HEK293 (cell line): ENCODE results near the gene PIP5K1C.

Source experiments
- BCL11B ChIP-seq: fragments of 450-650 bp; formaldehyde crosslinking; IDR thresholded peaks from 2 replicates; pipeline ENCODE4 v1.5.1; 2016; ENCODE audit warnings: low read depth, missing biosample characterization, missing genetic modification characterization
- EGR2 ChIP-seq: fragments of 450-650 bp; formaldehyde crosslinking; IDR thresholded peaks from 2 replicates; pipeline ENCODE4 v1.5.1; 2016; ENCODE audit warnings: low read depth, missing biosample characterization, missing genetic modification characterization
- GLIS1 ChIP-seq: fragments of 450-650 bp; formaldehyde crosslinking; IDR thresholded peaks from 2 replicates; pipeline ENCODE4 v1.5.1; 2016; ENCODE audit warnings: missing biosample characterization, missing genetic modification characterization
- KLF8 ChIP-seq: fragments of 450-650 bp; formaldehyde crosslinking; IDR thresholded peaks from 2 replicates; pipeline ENCODE4 v1.5.1; 2016; ENCODE audit warnings: missing biosample characterization, missing genetic modification characterization
- OSR2 ChIP-seq: fragments of 450-650 bp; formaldehyde crosslinking; IDR thresholded peaks from 2 replicates; pipeline ENCODE4 v1.5.1; 2016; ENCODE audit warnings: missing biosample characterization, missing genetic modification characterization
- PRDM1 ChIP-seq: fragments of 450-650 bp; formaldehyde crosslinking; IDR thresholded peaks from 2 replicates; pipeline ENCODE4; 2016; ENCODE audit warnings: missing biosample characterization, missing genetic modification characterization
- REPIN1 ChIP-seq: fragments of 450-650 bp; formaldehyde crosslinking; IDR thresholded peaks from 2 replicates; pipeline ENCODE4 v1.5.1; 2017; ENCODE audit warnings: missing biosample characterization, missing genetic modification characterization, low read depth
- ZFP41 ChIP-seq: fragments of 450-650 bp; formaldehyde crosslinking; IDR thresholded peaks from 2 replicates; pipeline ENCODE4 v1.5.1; 2016; ENCODE audit warnings: missing biosample characterization, missing genetic modification characterization, borderline replicate concordance
- ZNF175 ChIP-seq: fragments of 450-650 bp; formaldehyde crosslinking; IDR thresholded peaks from 2 replicates; pipeline ENCODE4 v1.5.1; 2016; ENCODE audit warnings: missing biosample characterization, missing genetic modification characterization
- ZNF341 ChIP-seq: fragments of 450-650 bp; formaldehyde crosslinking; IDR thresholded peaks from 2 replicates; pipeline ENCODE4; 2016; ENCODE audit warnings: low read depth, missing biosample characterization, missing genetic modification characterization
- ZNF514 ChIP-seq: fragments of 450-650 bp; formaldehyde crosslinking; IDR thresholded peaks from 2 replicates; pipeline ENCODE4 v1.5.1; 2016; ENCODE audit warnings: missing biosample characterization, missing genetic modification characterization
- ZNF529 ChIP-seq: fragments of 450-650 bp; formaldehyde crosslinking; IDR thresholded peaks from 2 replicates; pipeline ENCODE4 v1.5.1; 2017; ENCODE audit warnings: missing genetic modification characterization, missing biosample characterization; ENCODE audit not compliant: insufficient replicate concordance
- ZNF555 ChIP-seq: fragments of 450-650 bp; formaldehyde crosslinking; conservative IDR thresholded peaks from 2 replicates; pipeline ENCODE4 v1.5.1; 2017; ENCODE audit warnings: missing biosample characterization, mild to moderate bottlenecking, missing genetic modification characterization, inconsistent platforms
- ZNF571 ChIP-seq: fragments of 450-650 bp; formaldehyde crosslinking; IDR thresholded peaks from 2 replicates; pipeline ENCODE4 v1.5.0; 2017; ENCODE audit warnings: missing biosample characterization, missing genetic modification characterization
- ZNF596 ChIP-seq: fragments of 450-650 bp; IDR thresholded peaks from 2 replicates; pipeline ENCODE4 v1.5.0; 2018; ENCODE audit warnings: missing biosample characterization, mild to moderate bottlenecking, missing genetic modification characterization, moderate library complexity
- ZNF626 ChIP-seq: fragments of 450-650 bp; sonication (Bioruptor Pico); formaldehyde crosslinking; IDR thresholded peaks from 2 replicates; pipeline ENCODE4 v1.5.1; 2018; ENCODE audit warnings: missing biosample characterization, missing genetic modification characterization, inconsistent platforms
- ZNF629 ChIP-seq: fragments of 450-650 bp; formaldehyde crosslinking; IDR thresholded peaks from 2 replicates; pipeline ENCODE4 v1.5.1; 2017; ENCODE audit warnings: missing biosample characterization, missing genetic modification characterization
- ZNF76 ChIP-seq: fragments of 450-650 bp; formaldehyde crosslinking; IDR thresholded peaks from 2 replicates; pipeline ENCODE4; 2016; ENCODE audit warnings: low read depth, missing biosample characterization, missing genetic modification characterization, borderline replicate concordance
- ZNF792 ChIP-seq: fragments of 450-650 bp; formaldehyde crosslinking; IDR thresholded peaks from 2 replicates; pipeline ENCODE4 v1.5.1; 2016; ENCODE audit warnings: missing biosample characterization, missing genetic modification characterization
- ZNF843 ChIP-seq: fragments of 450-650 bp; formaldehyde crosslinking; IDR thresholded peaks from 2 replicates; pipeline ENCODE4 v1.5.1; 2016; ENCODE audit warnings: missing biosample characterization, missing genetic modification characterization
- ZSCAN16 ChIP-seq: fragments of 450-650 bp; formaldehyde crosslinking; IDR thresholded peaks from 2 replicates; pipeline ENCODE4 v1.5.1; 2016; ENCODE audit warnings: missing biosample characterization, missing genetic modification characterization
- ZSCAN30 ChIP-seq: fragments of 450-650 bp; IDR thresholded peaks from 2 replicates; pipeline ENCODE4 v1.5.1; 2018; ENCODE audit warnings: missing biosample characterization, mild to moderate bottlenecking, missing genetic modification characterization, moderate library complexity
- TF ChIP-seq, protein P1 (sequence below): fragments of 450-650 bp; formaldehyde crosslinking; IDR thresholded peaks from 2 replicates; pipeline ENCODE4 v1.5.1; 2016; ENCODE audit warnings: missing biosample characterization, missing genetic modification characterization
- TF ChIP-seq, protein P2 (sequence below): fragments of 450-650 bp; formaldehyde crosslinking; IDR thresholded peaks from 2 replicates; pipeline ENCODE4 v1.5.0; 2017; ENCODE audit warnings: missing biosample characterization, missing genetic modification characterization, borderline replicate concordance
- TF ChIP-seq, protein P3 (sequence below): fragments of 450-650 bp; formaldehyde crosslinking; IDR thresholded peaks from 2 replicates; pipeline ENCODE4 v1.5.1; 2017; ENCODE audit warnings: missing biosample characterization, missing genetic modification characterization
- TF ChIP-seq, protein P4 (sequence below): fragments of 450-650 bp; IDR thresholded peaks from 2 replicates; pipeline ENCODE4 v1.5.1; 2018; ENCODE audit warnings: missing biosample characterization, missing genetic modification characterization
- TF ChIP-seq, protein P5 (sequence below): fragments of 450-650 bp; formaldehyde crosslinking; IDR thresholded peaks from 2 replicates; pipeline ENCODE4 v1.5.1; 2016; ENCODE audit warnings: missing biosample characterization, missing genetic modification characterization, low read depth
- TF ChIP-seq, protein P6 (sequence below): fragments of 450-650 bp; formaldehyde crosslinking; IDR thresholded peaks from 2 replicates; pipeline ENCODE4 v1.5.1; 2017; ENCODE audit warnings: missing biosample characterization, missing genetic modification characterization
- TF ChIP-seq, protein P7 (sequence below): fragments of 450-650 bp; formaldehyde crosslinking; IDR thresholded peaks from 2 replicates; pipeline ENCODE4 v1.5.1; 2017; ENCODE audit warnings: missing biosample characterization, missing genetic modification characterization

Gene PIP5K1C

DNA sequence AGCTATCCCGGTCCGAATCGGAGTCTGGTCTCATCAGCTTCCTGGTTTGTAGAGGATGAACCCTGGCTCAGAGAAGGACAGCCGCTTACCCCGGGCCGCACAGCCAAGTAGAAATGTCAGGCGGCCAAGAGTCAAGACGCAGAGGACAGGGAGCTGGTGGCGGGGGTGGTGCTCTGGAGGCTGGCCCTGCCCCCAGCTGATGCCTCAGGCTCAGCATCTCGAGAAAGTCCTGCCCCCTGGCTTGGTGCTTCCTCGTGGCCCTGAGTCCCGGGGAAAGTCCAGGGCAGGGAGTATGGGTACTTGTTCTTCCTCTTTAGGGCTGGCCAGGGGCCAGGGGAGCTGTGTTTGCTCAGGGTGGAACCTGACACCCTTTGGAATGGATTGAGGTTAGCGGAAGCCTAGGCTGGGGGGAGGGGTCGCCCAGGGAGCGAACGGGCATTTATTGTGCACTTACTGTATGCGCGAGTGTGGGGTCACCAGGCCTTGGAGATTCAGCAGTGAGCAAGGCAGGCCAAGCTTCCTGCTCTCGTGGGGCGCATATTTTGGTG is 10.1 kb upstream of the PIP5K1C start (continued):
- TF ChIP-seq ZNF514 (tag by site-specific recombination) (no peak), KLF8 (tag by site-specific recombination) (no peak), ZFP41 (tag by site-specific recombination) (no peak), ZNF626 (tag by site-specific recombination) (no peak), ZNF596 (tag by site-specific recombination) (no peak), ZNF843 (tag by site-specific recombination) (no peak), ZNF629 (tag by site-specific recombination) (peak; percentile 26; the same call in 1 of the 2 replicates), OSR2 (tag by site-specific recombination) (peak; percentile 49; the same call in 1 of the 2 replicates), ZNF341 (tag by site-specific recombination) (no peak), REPIN1 (tag by site-specific recombination) (no peak), ZNF529 (no peak), ZSCAN16 (tag by site-specific recombination) (0 out of 2 replicates have a peak, but pooled peaks have one; percentile 26), ZNF76 (tag by site-specific recombination) (peak; percentile 36; the same call in 1 of the 2 replicates), ZSCAN30 (no peak), ZNF555 (tag by site-specific recombination) (no peak), ZNF175 (tag by site-specific recombination) (no peak), PRDM1 (no peak), BCL11B (tag by site-specific recombination) (0 out of 2 replicates have a peak, but pooled peaks have one; percentile 30), ZNF571 (tag by site-specific recombination) (no peak), ZNF792 (peak; percentile 100), EGR2 (no peak), GLIS1 (tag by site-specific recombination) (peak; percentile 67)
- TF ChIP-seq, protein P1, sequence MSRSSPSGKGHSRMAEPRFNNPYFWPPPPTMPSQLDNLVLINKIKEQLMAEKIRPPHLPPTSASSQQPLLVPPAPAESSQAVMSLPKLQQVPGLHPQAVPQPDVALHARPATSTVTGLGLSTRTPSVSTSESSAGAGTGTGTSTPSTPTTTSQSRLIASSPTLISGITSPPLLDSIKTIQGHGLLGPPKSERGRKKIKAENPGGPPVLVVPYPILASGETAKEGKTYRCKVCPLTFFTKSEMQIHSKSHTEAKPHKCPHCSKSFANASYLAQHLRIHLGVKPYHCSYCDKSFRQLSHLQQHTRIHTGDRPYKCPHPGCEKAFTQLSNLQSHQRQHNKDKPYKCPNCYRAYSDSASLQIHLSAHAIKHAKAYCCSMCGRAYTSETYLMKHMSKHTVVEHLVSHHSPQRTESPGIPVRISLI (tag by site-specific recombination), result no peak
- TF ChIP-seq, protein P2, sequence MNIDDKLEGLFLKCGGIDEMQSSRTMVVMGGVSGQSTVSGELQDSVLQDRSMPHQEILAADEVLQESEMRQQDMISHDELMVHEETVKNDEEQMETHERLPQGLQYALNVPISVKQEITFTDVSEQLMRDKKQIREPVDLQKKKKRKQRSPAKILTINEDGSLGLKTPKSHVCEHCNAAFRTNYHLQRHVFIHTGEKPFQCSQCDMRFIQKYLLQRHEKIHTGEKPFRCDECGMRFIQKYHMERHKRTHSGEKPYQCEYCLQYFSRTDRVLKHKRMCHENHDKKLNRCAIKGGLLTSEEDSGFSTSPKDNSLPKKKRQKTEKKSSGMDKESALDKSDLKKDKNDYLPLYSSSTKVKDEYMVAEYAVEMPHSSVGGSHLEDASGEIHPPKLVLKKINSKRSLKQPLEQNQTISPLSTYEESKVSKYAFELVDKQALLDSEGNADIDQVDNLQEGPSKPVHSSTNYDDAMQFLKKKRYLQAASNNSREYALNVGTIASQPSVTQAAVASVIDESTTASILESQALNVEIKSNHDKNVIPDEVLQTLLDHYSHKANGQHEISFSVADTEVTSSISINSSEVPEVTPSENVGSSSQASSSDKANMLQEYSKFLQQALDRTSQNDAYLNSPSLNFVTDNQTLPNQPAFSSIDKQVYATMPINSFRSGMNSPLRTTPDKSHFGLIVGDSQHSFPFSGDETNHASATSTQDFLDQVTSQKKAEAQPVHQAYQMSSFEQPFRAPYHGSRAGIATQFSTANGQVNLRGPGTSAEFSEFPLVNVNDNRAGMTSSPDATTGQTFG, result no peak
- TF ChIP-seq, protein P3, sequence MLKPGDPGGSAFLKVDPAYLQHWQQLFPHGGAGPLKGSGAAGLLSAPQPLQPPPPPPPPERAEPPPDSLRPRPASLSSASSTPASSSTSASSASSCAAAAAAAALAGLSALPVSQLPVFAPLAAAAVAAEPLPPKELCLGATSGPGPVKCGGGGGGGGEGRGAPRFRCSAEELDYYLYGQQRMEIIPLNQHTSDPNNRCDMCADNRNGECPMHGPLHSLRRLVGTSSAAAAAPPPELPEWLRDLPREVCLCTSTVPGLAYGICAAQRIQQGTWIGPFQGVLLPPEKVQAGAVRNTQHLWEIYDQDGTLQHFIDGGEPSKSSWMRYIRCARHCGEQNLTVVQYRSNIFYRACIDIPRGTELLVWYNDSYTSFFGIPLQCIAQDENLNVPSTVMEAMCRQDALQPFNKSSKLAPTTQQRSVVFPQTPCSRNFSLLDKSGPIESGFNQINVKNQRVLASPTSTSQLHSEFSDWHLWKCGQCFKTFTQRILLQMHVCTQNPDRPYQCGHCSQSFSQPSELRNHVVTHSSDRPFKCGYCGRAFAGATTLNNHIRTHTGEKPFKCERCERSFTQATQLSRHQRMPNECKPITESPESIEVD, result no peak
- TF ChIP-seq, protein P4, sequence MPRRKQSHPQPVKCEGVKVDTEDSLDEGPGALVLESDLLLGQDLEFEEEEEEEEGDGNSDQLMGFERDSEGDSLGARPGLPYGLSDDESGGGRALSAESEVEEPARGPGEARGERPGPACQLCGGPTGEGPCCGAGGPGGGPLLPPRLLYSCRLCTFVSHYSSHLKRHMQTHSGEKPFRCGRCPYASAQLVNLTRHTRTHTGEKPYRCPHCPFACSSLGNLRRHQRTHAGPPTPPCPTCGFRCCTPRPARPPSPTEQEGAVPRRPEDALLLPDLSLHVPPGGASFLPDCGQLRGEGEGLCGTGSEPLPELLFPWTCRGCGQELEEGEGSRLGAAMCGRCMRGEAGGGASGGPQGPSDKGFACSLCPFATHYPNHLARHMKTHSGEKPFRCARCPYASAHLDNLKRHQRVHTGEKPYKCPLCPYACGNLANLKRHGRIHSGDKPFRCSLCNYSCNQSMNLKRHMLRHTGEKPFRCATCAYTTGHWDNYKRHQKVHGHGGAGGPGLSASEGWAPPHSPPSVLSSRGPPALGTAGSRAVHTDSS (tag by site-specific recombination), result peak; percentile 56
- TF ChIP-seq, protein P5, sequence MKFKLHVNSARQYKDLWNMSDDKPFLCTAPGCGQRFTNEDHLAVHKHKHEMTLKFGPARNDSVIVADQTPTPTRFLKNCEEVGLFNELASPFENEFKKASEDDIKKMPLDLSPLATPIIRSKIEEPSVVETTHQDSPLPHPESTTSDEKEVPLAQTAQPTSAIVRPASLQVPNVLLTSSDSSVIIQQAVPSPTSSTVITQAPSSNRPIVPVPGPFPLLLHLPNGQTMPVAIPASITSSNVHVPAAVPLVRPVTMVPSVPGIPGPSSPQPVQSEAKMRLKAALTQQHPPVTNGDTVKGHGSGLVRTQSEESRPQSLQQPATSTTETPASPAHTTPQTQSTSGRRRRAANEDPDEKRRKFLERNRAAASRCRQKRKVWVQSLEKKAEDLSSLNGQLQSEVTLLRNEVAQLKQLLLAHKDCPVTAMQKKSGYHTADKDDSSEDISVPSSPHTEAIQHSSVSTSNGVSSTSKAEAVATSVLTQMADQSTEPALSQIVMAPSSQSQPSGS (tag by site-specific recombination), result no peak
- TF ChIP-seq, protein P6, sequence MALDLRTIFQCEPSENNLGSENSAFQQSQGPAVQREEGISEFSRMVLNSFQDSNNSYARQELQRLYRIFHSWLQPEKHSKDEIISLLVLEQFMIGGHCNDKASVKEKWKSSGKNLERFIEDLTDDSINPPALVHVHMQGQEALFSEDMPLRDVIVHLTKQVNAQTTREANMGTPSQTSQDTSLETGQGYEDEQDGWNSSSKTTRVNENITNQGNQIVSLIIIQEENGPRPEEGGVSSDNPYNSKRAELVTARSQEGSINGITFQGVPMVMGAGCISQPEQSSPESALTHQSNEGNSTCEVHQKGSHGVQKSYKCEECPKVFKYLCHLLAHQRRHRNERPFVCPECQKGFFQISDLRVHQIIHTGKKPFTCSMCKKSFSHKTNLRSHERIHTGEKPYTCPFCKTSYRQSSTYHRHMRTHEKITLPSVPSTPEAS (tag by site-specific recombination), result no peak
- TF ChIP-seq, protein P7, sequence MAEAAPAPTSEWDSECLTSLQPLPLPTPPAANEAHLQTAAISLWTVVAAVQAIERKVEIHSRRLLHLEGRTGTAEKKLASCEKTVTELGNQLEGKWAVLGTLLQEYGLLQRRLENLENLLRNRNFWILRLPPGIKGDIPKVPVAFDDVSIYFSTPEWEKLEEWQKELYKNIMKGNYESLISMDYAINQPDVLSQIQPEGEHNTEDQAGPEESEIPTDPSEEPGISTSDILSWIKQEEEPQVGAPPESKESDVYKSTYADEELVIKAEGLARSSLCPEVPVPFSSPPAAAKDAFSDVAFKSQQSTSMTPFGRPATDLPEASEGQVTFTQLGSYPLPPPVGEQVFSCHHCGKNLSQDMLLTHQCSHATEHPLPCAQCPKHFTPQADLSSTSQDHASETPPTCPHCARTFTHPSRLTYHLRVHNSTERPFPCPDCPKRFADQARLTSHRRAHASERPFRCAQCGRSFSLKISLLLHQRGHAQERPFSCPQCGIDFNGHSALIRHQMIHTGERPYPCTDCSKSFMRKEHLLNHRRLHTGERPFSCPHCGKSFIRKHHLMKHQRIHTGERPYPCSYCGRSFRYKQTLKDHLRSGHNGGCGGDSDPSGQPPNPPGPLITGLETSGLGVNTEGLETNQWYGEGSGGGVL (tag by site-specific recombination), result no peak
